Hepatocyte (in vitro differentiated cells): ENCODE measurements around the gene TBL1X. TPM values are rescaled to one million over a fixed set of nuclear protein-coding genes. Genes with fewer than 3 reads are reported as not detected.
A peak's percentile ranks its signal among the peaks of the same experiment; 100 is the strongest.

Experiments used
- DNase-seq: peaks from one replicate; pipeline ENCODE4 v3.0.0-alpha.2; 2016; ENCODE audit warnings: low spot score
- H2AFZ ChIP-seq: fragments of 200-600 bp; sonication (generic); 2 replicates; pipeline ENCODE4 v1.6.0; 2016; ENCODE audit warnings: antibody characterized with exemption, mild to moderate bottlenecking
- H3K27ac ChIP-seq: fragments of 200-600 bp; sonication (generic); 2 replicates; pipeline ENCODE4 v1.5.1; 2016; ENCODE audit warnings: mild to moderate bottlenecking
- H3K27me3 ChIP-seq: fragments of 200-600 bp; sonication (generic); 2 replicates; pipeline ENCODE4 v1.6.1; 2016
- H3K36me3 ChIP-seq: fragments of 200-600 bp; sonication (generic); replicated peaks from 2 replicates; pipeline ENCODE4 v1.5.1; 2016; ENCODE audit warnings: low read depth; ENCODE audit not compliant: insufficient read depth
- H3K4me1 ChIP-seq: fragments of 200-600 bp; sonication (generic); 2 replicates; pipeline ENCODE4 v1.5.1; 2016; ENCODE audit warnings: mild to moderate bottlenecking, moderate library complexity; ENCODE audit not compliant: insufficient read depth
- H3K4me2 ChIP-seq: fragments of 200-600 bp; sonication (generic); 2 replicates; pipeline ENCODE4 v1.6.0; 2016
- H3K4me3 ChIP-seq: fragments of 200-600 bp; sonication (generic); 2 replicates; pipeline ENCODE4 v1.5.1; 2016; ENCODE audit warnings: mild to moderate bottlenecking
- H3K79me2 ChIP-seq: fragments of 200-600 bp; sonication (generic); 2 replicates; pipeline ENCODE4 v1.6.0; 2017; ENCODE audit warnings: mild to moderate bottlenecking
- H3K9me2 ChIP-seq: fragments of 200-600 bp; sonication (generic); replicated peaks from 2 replicates; pipeline ENCODE4 v1.6.0; 2017; ENCODE audit warnings: mild to moderate bottlenecking; ENCODE audit not compliant: insufficient read depth
- H3K9me3 ChIP-seq: fragments of 200-600 bp; sonication (generic); 2 replicates; pipeline ENCODE4 v1.5.1; 2016; ENCODE audit warnings: low read depth, mild to moderate bottlenecking
- H4K20me1 ChIP-seq: fragments of 200-600 bp; sonication (generic); 2 replicates; pipeline ENCODE4 v1.6.0; 2016; ENCODE audit warnings: mild to moderate bottlenecking; ENCODE audit not compliant: insufficient read depth, poor library complexity, severe bottlenecking
- CTCF ChIP-seq: fragments of 200-600 bp; sonication (generic); IDR thresholded peaks from 2 replicates; pipeline ENCODE4 v1.5.1; 2016; ENCODE audit warnings: antibody characterized with exemption, mild to moderate bottlenecking; ENCODE audit not compliant: poor library complexity
- EZH2 ChIP-seq: fragments of 200-600 bp; sonication (generic); IDR thresholded peaks from 2 replicates; pipeline ENCODE4 v1.6.1; 2016; ENCODE audit warnings: antibody characterized with exemption, mild to moderate bottlenecking, borderline replicate concordance
- EZH2phosphoT487 ChIP-seq: fragments of 200-600 bp; sonication (generic); IDR thresholded peaks from one replicate; pipeline ENCODE4 v1.6.1; 2018; ENCODE audit warnings: antibody characterized with exemption, mild to moderate bottlenecking, low read depth, moderate library complexity; ENCODE audit not compliant: unreplicated experiment, severe bottlenecking
- WGBS: methylation state at CpG from one replicate; pipeline ENCODE4 v1.1.6; 2016; ENCODE audit warnings: low lambda C conversion rate; ENCODE audit errors: missing lambda C conversion rate; 5-methylcytosine and 5-hydroxymethylcytosine counted together
- polyA plus RNA-seq: library from polyadenylated mRNA; unstranded; fragments of >200 nt; fragmentation: Nextera tagmentation; extraction: Ambion mirVana; gene quantifications from 2 replicates; pipeline ENCODE4 v1.2.1, GENCODE V29; 2016
- total RNA-seq: library from RNA; depleted of rRNA; stranded (reverse); fragments of >200 nt; gene quantifications from 2 replicates; pipeline ENCODE4 v1.2.3, GENCODE V29; 2014

Gene TBL1X
- total and polyA plus RNA-seq, 2 experiments from 2014 or later = 14.9 to 16.0 TPM

- 65% methylated on average over 4 of the region's 4 CpGs for WGBS
- DNase-seq = no peak
- peaks cover 36% of the 10 kb centered on the region for H3K79me2 ChIP-seq
Measured at GRCh38 chrX:9529223-9529622, 64.4 kb downstream of the TBL1X start.

GRCh38 chrX:9530848-9531274 is 66.0 kb downstream of the TBL1X start:
- no peak overlapping the region for H3K4me3 ChIP-seq
- H3K27me3 ChIP-seq = no peaks in the 10 kb centered on the region
- H2AFZ ChIP-seq = no peak overlapping the region
- H3K4me1 ChIP-seq = peaks cover 3% of the 10 kb centered on the region
- peak overlapping the region; percentile 47 for H3K4me2 ChIP-seq
- no peak overlapping the region for H3K27ac ChIP-seq
- 36% methylated on average over 9 of the region's 9 CpGs for WGBS
- H3K36me3 ChIP-seq = no peaks in the 10 kb centered on the region
- peak; percentile 77 for DNase-seq
- peaks cover 4% of the 10 kb centered on the region for H4K20me1 ChIP-seq
- no peak for TF ChIP-seq CTCF
- TF ChIP-seq EZH2 = no peak
- TF ChIP-seq EZH2phosphoT487 = no peak
- H3K9me3 ChIP-seq = no peaks in the 10 kb centered on the region
- H3K9me2 ChIP-seq = no peaks in the 10 kb centered on the region
- H3K79me2 ChIP-seq = peaks cover 35% of the 10 kb centered on the region

More at GRCh38 chrX:9529223-9529622, 64.4 kb downstream of the TBL1X start:
- H3K27me3 ChIP-seq = no peaks in the 10 kb centered on the region
- H2AFZ ChIP-seq = no peak overlapping the region
- H3K9me2 ChIP-seq = no peaks in the 10 kb centered on the region
- no peak overlapping the region for H3K4me2 ChIP-seq
- no peaks in the 10 kb centered on the region for H3K9me3 ChIP-seq
- no peak overlapping the region for H3K4me3 ChIP-seq
- no peaks in the 10 kb centered on the region for H3K4me1 ChIP-seq
- H3K36me3 ChIP-seq = no peaks in the 10 kb centered on the region
- TF ChIP-seq EZH2 (no peak), CTCF (no peak), EZH2phosphoT487 (no peak)
- H4K20me1 ChIP-seq = peaks cover 6% of the 10 kb centered on the region
- H3K27ac ChIP-seq = no peak overlapping the region

DNA sequence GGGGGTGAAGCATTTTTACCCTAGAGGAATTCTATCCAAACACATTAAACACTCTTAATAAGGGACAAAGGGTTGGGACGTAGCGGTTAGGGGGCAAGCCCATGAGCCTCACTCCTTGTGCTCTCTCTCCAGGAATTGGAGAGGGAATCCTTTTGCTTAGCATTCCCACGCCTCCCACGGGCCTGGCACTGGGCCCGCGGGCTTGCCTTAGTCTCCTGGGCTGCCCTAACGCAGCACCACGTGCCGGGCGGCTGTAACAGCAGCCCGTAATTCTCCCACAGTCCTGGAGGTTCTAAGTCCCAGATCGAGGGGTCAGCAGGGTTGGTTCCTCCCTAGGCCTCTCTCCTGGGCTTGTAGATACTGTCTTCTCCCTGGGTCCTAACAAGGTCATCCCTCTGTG is 67.5 kb downstream of the TBL1X start:
- H2AFZ ChIP-seq = no peak overlapping the region
- no peak overlapping the region for H3K4me3 ChIP-seq
- no peak overlapping the region for H3K27ac ChIP-seq
- H3K9me2 ChIP-seq = no peaks in the 10 kb centered on the region
- H3K27me3 ChIP-seq = no peaks in the 10 kb centered on the region
- DNase-seq = no peak
- TF ChIP-seq EZH2 = no peak
- no peak for TF ChIP-seq CTCF
- TF ChIP-seq EZH2phosphoT487 = no peak
- H3K36me3 ChIP-seq = no peaks in the 10 kb centered on the region
- no peak overlapping the region for H3K4me2 ChIP-seq
- peaks cover 4% of the 10 kb centered on the region for H4K20me1 ChIP-seq
- no peaks in the 10 kb centered on the region for H3K9me3 ChIP-seq
- peaks cover 34% of the 10 kb centered on the region for H3K79me2 ChIP-seq
- H3K4me1 ChIP-seq = peaks cover 3% of the 10 kb centered on the region
- WGBS = 78% methylated on average over 12 of the region's 12 CpGs

DNA sequence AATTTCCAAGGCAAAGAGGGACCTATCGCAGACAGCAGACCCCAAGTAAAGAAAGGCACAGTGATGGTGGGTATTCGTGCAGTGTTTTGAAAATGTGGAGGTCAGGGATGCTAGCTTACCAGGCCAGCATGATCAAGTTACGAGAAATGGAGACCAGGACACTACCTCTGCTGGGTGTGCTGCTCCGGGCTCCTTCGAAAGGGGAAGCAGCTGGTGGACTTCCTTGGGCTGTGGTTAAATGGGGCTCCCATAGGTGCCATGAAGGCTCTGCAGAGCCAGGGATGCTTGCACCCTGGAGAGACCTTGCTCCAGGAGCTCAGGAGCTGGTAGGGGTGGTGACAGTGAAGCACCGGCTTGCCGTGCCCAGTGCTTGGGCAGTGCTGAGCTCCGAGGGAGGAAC is 68.8 kb downstream of the TBL1X start:
- no peak overlapping the region for H2AFZ ChIP-seq
- 84% methylated on average over 8 of the region's 8 CpGs for WGBS
- no peak overlapping the region for H3K4me2 ChIP-seq
- peaks cover 4% of the 10 kb centered on the region for H4K20me1 ChIP-seq
- no peaks in the 10 kb centered on the region for H3K9me2 ChIP-seq
- TF ChIP-seq CTCF = no peak
- no peak for TF ChIP-seq EZH2phosphoT487
- TF ChIP-seq EZH2 = no peak
- peaks cover 3% of the 10 kb centered on the region for H3K4me1 ChIP-seq
- no peaks in the 10 kb centered on the region for H3K9me3 ChIP-seq
- H3K4me3 ChIP-seq = no peak overlapping the region
- H3K27ac ChIP-seq = no peak overlapping the region
- H3K27me3 ChIP-seq = no peaks in the 10 kb centered on the region
- DNase-seq = no peak
- no peaks in the 10 kb centered on the region for H3K36me3 ChIP-seq
- peaks cover 29% of the 10 kb centered on the region for H3K79me2 ChIP-seq
